CD4-positive, CD25-positive, alpha-beta regulatory T cell (primary cell): ENCODE measurements around the gene DES. TPM values are rescaled to one million over a fixed set of nuclear protein-coding genes. Genes with fewer than 3 reads are reported as not detected.

Source experiments
- ATAC-seq, 2 donors: fragments of 150-1000 bp; cut with Tn5 transposase; one replicate each; pipeline ENCODE4 v1.10.0; 2021; ENCODE audit warnings: low read depth in 2 of 2, moderate number of reproducible peaks in 2 of 2, moderate library complexity in 1 of 2
- DNase-seq, 3 donors: peaks; one replicate each; pipeline versions ENCODE4 v3.0.0 to v3.0.0-alpha.2; 2012 to 2022; ENCODE audit warnings: mixed read lengths in 1 of 3
- H3K27ac ChIP-seq: one replicate; pipeline ENCODE4 v1.7.0; 2013; ENCODE audit warnings: mild to moderate bottlenecking, low read length; ENCODE audit not compliant: insufficient read depth, poor library complexity, severe bottlenecking
- H3K27me3 ChIP-seq: one replicate; pipeline ENCODE4 v1.7.0; 2013; ENCODE audit warnings: low read length; ENCODE audit not compliant: control insufficient read depth, insufficient read depth
- H3K36me3 ChIP-seq: one replicate; pipeline ENCODE4 v1.7.0; 2013; ENCODE audit warnings: mild to moderate bottlenecking, low read length, moderate library complexity; ENCODE audit not compliant: control insufficient read depth, insufficient read depth
- H3K4me1 ChIP-seq: 2 replicates; pipeline ENCODE4 v1.7.0; 2013; ENCODE audit warnings: mild to moderate bottlenecking, low read length; ENCODE audit not compliant: insufficient read depth, control insufficient read depth, poor library complexity, severe bottlenecking
- H3K4me3 ChIP-seq: one replicate; pipeline ENCODE4 v1.7.0; 2013; ENCODE audit warnings: low read depth, mild to moderate bottlenecking, low read length, moderate library complexity
- H3K9me3 ChIP-seq, 2 experiments: 1 replicate in 1 of 2; 2 replicates in 1 of 2; pipeline ENCODE4 v1.7.0; 2013; ENCODE audit warnings: low read length in 2 of 2, mild to moderate bottlenecking in 1 of 2, moderate library complexity in 1 of 2; ENCODE audit not compliant: control insufficient read depth in 2 of 2
- H3K27ac Mint-ChIP-seq, 3 donors: one replicate each; pipeline ENCODE4 v1.8.0; 2020 to 2022; ENCODE audit warnings: mild to moderate bottlenecking in 3 of 3, mixed read lengths in 3 of 3, moderate library complexity in 2 of 3
- H3K27me3 Mint-ChIP-seq: one replicate; pipeline ENCODE4 v1.8.0; 2022; ENCODE audit warnings: mild to moderate bottlenecking, mixed read lengths
- H3K36me3 Mint-ChIP-seq: one replicate; pipeline ENCODE4 v1.8.0; 2020; ENCODE audit warnings: mixed read lengths
- H3K4me1 Mint-ChIP-seq, 4 donors: one replicate each; pipeline ENCODE4 v1.8.0; 2020 to 2022; ENCODE audit warnings: mixed read lengths in 4 of 4, mild to moderate bottlenecking in 1 of 4
- H3K4me3 Mint-ChIP-seq, 4 donors: one replicate each; pipeline ENCODE4 v1.8.0; 2020 to 2022; ENCODE audit warnings: mild to moderate bottlenecking in 4 of 4, mixed read lengths in 4 of 4, moderate library complexity in 3 of 4
- H3K9me3 Mint-ChIP-seq, 7 donors: one replicate each; pipeline ENCODE4 v1.8.0; 2020 to 2022; ENCODE audit warnings: mixed read lengths in 7 of 7, mild to moderate bottlenecking in 3 of 7, moderate library complexity in 2 of 7
- polyA plus RNA-seq, 4 donors: library from polyadenylated mRNA; unstranded; fragments of 300-500 nt; fragmentation: Illumina TruSeq; gene quantifications; one replicate each; pipeline ENCODE4 v1.2.3, GENCODE V29; 2021
- total RNA-seq: library from RNA; stranded (reverse); gene quantifications from one replicate; pipeline ENCODE4 v1.2.3, GENCODE V29; 2022

Gene DES
- total and polyA plus RNA-seq, 5 donors from 2014 or later = not detected

GRCh38 chr2:219449609-219450008 is 31.4 kb downstream of the DES start:
- Mint-ChIP-seq H3K36me3 (no peaks in the 10 kb centered on the region), H3K4me1 (peaks cover 0 to 5% (median 0%) of the 10 kb centered on the region in 4 donors), H3K27me3 (peaks cover 45% of the 10 kb centered on the region), H3K9me3 (peaks cover 0 to 2% (median 0%) of the 10 kb centered on the region in 7 donors), H3K4me3 (peak overlapping the region in 1 of 4 donors; percentile 62), H3K27ac (no peak overlapping the region)
- H3K4me1 ChIP-seq = peaks cover 4% of the 10 kb centered on the region
- H3K27me3 ChIP-seq = no peaks in the 10 kb centered on the region
- DNase-seq (no peak), ATAC-seq (no peak)
- H3K36me3 ChIP-seq = no peaks in the 10 kb centered on the region
- H3K27ac ChIP-seq = no peak overlapping the region
- no peaks in the 10 kb centered on the region for H3K9me3 ChIP-seq
- no peak overlapping the region for H3K4me3 ChIP-seq

GRCh38 chr2:219451661-219452360 is 33.6 kb downstream of the DES start:
- H3K27ac ChIP-seq = no peak overlapping the region
- peaks cover 0 to 3% (median 0%) of the 10 kb centered on the region in 4 donors for H3K4me1 Mint-ChIP-seq
- no peaks in the 10 kb centered on the region for H3K9me3 ChIP-seq
- H3K36me3 Mint-ChIP-seq = no peaks in the 10 kb centered on the region
- H3K27me3 ChIP-seq = no peaks in the 10 kb centered on the region
- peaks cover 4% of the 10 kb centered on the region for H3K4me1 ChIP-seq
- no peak for ATAC-seq
- peaks cover 0 to 2% (median 0%) of the 10 kb centered on the region in 7 donors for H3K9me3 Mint-ChIP-seq
- H3K27me3 Mint-ChIP-seq = peaks cover 31% of the 10 kb centered on the region
- H3K36me3 ChIP-seq = no peaks in the 10 kb centered on the region
- H3K4me3 Mint-ChIP-seq = no peak overlapping the region
- H3K27ac Mint-ChIP-seq = no peak overlapping the region
- H3K4me3 ChIP-seq = no peak overlapping the region
- DNase-seq = no peak

GRCh38 chr2:219452361-219453317 is 34.5 kb downstream of the DES start:
- no peak for DNase-seq
- H3K36me3 ChIP-seq = no peaks in the 10 kb centered on the region
- H3K4me1 Mint-ChIP-seq = peaks cover 0 to 4% (median 0%) of the 10 kb centered on the region in 4 donors
- H3K36me3 Mint-ChIP-seq = no peaks in the 10 kb centered on the region
- no peak overlapping the region for H3K27ac Mint-ChIP-seq
- no peak overlapping the region for H3K4me3 Mint-ChIP-seq
- H3K4me3 ChIP-seq = no peak overlapping the region
- no peaks in the 10 kb centered on the region for H3K9me3 ChIP-seq
- peaks cover 27% of the 10 kb centered on the region for H3K27me3 Mint-ChIP-seq
- H3K27ac ChIP-seq = no peak overlapping the region
- peaks cover 0 to 2% (median 0%) of the 10 kb centered on the region in 7 donors for H3K9me3 Mint-ChIP-seq
- ATAC-seq = no peak
- H3K27me3 ChIP-seq = no peaks in the 10 kb centered on the region
- H3K4me1 ChIP-seq = peaks cover 4% of the 10 kb centered on the region

DNA sequence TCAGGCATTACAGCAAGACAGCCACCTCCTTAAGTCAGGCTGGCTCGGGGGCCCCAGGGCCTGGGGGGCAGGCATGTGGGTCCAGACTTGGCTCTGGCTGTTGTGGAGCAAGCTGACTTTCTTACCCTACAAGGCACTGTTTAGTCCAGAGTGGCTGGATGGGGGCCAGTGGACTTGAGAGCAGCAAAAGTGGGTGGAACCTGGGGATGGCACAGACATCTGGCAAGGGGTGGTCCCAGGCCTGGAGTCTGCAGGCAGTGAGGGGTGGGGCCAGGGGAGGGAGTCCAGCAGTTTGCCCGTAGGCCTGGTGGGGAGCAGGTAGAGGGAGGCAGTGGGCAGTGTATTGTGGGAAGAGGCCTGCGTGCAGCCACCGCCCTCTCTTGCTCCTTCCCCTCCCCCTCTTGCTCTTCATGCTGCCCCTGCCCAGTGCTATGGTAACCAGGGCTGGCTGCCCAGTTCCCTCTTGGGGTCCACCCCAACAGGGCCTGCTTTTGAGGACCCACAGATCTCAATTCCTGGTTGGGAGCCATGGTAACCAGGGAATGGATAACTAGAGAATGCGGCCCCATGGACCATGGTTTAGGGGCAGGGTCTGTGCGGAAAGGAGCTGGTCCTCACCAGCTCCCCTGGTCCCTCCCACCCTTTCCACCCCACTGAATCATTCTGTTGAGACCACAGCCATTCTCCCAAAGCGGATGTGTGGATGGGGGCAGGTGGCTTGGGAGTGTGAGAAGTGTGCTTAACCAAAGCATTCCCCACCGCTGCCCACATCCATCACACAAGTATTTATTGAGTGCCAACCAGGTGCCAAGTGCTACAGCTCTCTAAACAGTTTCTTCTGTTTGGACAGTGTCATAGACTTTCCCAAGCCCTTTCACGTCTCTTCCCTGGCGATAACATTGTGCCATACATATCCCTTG is 35.8 kb downstream of the DES start:
- H3K36me3 ChIP-seq = no peaks in the 10 kb centered on the region
- no peak overlapping the region for H3K27ac Mint-ChIP-seq
- DNase-seq (no peak), ATAC-seq (no peak)
- peaks cover 27% of the 10 kb centered on the region for H3K27me3 Mint-ChIP-seq
- H3K9me3 ChIP-seq = no peaks in the 10 kb centered on the region
- H3K27me3 ChIP-seq = no peaks in the 10 kb centered on the region
- no peak overlapping the region for H3K4me3 ChIP-seq
- H3K4me3 Mint-ChIP-seq = no peak overlapping the region
- H3K36me3 Mint-ChIP-seq = no peaks in the 10 kb centered on the region
- H3K27ac ChIP-seq = no peak overlapping the region
- peaks cover 0 to 2% (median 0%) of the 10 kb centered on the region in 7 donors for H3K9me3 Mint-ChIP-seq
- H3K4me1 ChIP-seq = no peaks in the 10 kb centered on the region
- H3K4me1 Mint-ChIP-seq = peaks cover 0 to 9% (median 0%) of the 10 kb centered on the region in 4 donors

DNA sequence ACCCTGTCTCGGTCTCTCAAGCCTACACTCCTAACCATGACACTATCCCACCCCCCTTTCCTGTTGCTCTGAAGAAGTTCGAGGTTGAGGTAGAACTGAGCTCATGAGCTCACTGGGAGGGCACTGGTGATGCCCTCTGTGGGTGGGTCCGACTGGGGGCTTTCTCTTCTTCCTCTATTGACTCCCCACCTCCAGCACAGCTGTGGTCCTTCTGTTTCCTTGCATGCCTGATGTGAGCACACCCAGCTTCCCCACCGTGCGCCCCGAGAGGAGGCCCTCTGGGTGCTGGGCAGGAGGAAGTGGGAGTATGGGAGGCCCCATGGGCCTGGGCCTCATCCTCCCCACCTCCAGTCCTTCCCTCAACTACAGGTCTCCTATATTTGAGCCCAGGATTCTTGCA is 37.4 kb downstream of the DES start:
- Mint-ChIP-seq H3K27ac (no peak overlapping the region), H3K36me3 (no peaks in the 10 kb centered on the region), H3K4me3 (no peak overlapping the region), H3K9me3 (peaks cover 0 to 2% (median 0%) of the 10 kb centered on the region in 7 donors), H3K27me3 (peaks cover 13% of the 10 kb centered on the region), H3K4me1 (peaks cover 0 to 6% (median 0%) of the 10 kb centered on the region in 4 donors)
- no peak for ATAC-seq
- no peak overlapping the region for H3K4me3 ChIP-seq
- no peaks in the 10 kb centered on the region for H3K4me1 ChIP-seq
- H3K36me3 ChIP-seq = no peaks in the 10 kb centered on the region
- no peak for DNase-seq
- H3K27ac ChIP-seq = no peak overlapping the region
- no peaks in the 10 kb centered on the region for H3K9me3 ChIP-seq
- no peaks in the 10 kb centered on the region for H3K27me3 ChIP-seq

GRCh38 chr2:219457784-219458369 is 39.7 kb downstream of the DES start:
- Mint-ChIP-seq H3K36me3 (no peaks in the 10 kb centered on the region), H3K27me3 (peaks cover 8% of the 10 kb centered on the region)

GRCh38 chr2:219458996-219459395 is 40.8 kb downstream of the DES start:
- no peak for DNase-seq
- no peak overlapping the region for H3K4me3 Mint-ChIP-seq
- peaks cover 0 to 6% (median 0%) of the 10 kb centered on the region in 4 donors for H3K4me1 Mint-ChIP-seq
- no peaks in the 10 kb centered on the region for H3K27me3 Mint-ChIP-seq
- Histone ChIP-seq H3K4me3 (no peak overlapping the region), H3K4me1 (no peaks in the 10 kb centered on the region), H3K9me3 (no peaks in the 10 kb centered on the region), H3K27me3 (no peaks in the 10 kb centered on the region), H3K27ac (no peak overlapping the region), H3K36me3 (no peaks in the 10 kb centered on the region)
- ATAC-seq = no peak
- H3K9me3 Mint-ChIP-seq = peaks cover 0 to 2% (median 0%) of the 10 kb centered on the region in 7 donors
- no peak overlapping the region for H3K27ac Mint-ChIP-seq
- no peaks in the 10 kb centered on the region for H3K36me3 Mint-ChIP-seq

More at GRCh38 chr2:219457784-219458369, 39.7 kb downstream of the DES start:
- Histone ChIP-seq H3K27me3 (no peaks in the 10 kb centered on the region), H3K36me3 (no peaks in the 10 kb centered on the region), H3K9me3 (no peaks in the 10 kb centered on the region), H3K4me3 (no peak overlapping the region), H3K27ac (no peak overlapping the region), H3K4me1 (no peaks in the 10 kb centered on the region)
- DNase-seq (peak in 1 of 3 donors; percentile 16), ATAC-seq (peak; percentile 37 to 52)
- peak overlapping the region in 1 of 3 donors; percentile 18 for H3K27ac Mint-ChIP-seq
- H3K4me3 Mint-ChIP-seq = no peak overlapping the region
- H3K9me3 Mint-ChIP-seq = peaks cover 0 to 2% (median 0%) of the 10 kb centered on the region in 7 donors
- peaks cover 0 to 6% (median 0%) of the 10 kb centered on the region in 4 donors for H3K4me1 Mint-ChIP-seq
